A549 (cell line): Measurements from ENCODE around the gene CTXN3.

Experiments
- CTCF ChIP-seq: fragments of >200 bp; sonication (Bioruptor Twin); formaldehyde crosslinking; IDR thresholded peaks from 3 replicates; pipeline ENCODE4 v1.5.1; 2016
- EP300 ChIP-seq, 2 experiments: fragments of >200 bp; sonication (Bioruptor Twin); formaldehyde crosslinking; IDR thresholded peaks; 2 replicates in 1 of 2; 3 replicates in 1 of 2; pipeline ENCODE4 v1.6.1; 2016 to 2017

GRCh38 chr5:127621601-127622325 lies 27.1 kb upstream of the CTXN3 start:
- TF ChIP-seq CTCF, result no peak
- TF ChIP-seq EP300 (IDR thresholded peaks at IDR 0.05), result no peak
